PC-9 (cell line): ENCODE measurements around the gene TMCO4.

Experiments
- CTCF ChIP-seq: fragments of 200-600 bp; sonication (generic); conservative IDR thresholded peaks from 2 replicates; pipeline ENCODE4 v1.6.1; 2017; ENCODE audit warnings: mixed run types, antibody characterized with exemption, mild to moderate bottlenecking, moderate library complexity
- EZH2 ChIP-seq: fragments of 200-600 bp; sonication (generic); IDR thresholded peaks from 2 replicates; pipeline ENCODE4 v1.8.0; 2017; ENCODE audit warnings: antibody characterized with exemption, low read depth

- TF ChIP-seq CTCF (no peak), EZH2 (no peak)
Measured at GRCh38 chr1:19749685-19750084, 50.0 kb downstream of the TMCO4 start.
